Measurements from ENCODE around the gene SNTB2. TPM values are rescaled to one million over a fixed set of nuclear protein-coding genes. Genes with fewer than 3 reads are reported as not detected.
A peak's percentile ranks its signal among the peaks of the same experiment; 100 is the strongest.
"Not testable (repeated sequence)": the region's sequence is repeated elsewhere in the genome, so short reads cannot be mapped to it uniquely, and the experiment has no call there.

SNTB2 gene
- total and polyA plus RNA-seq, 10 of the 15 experiments (the other 5 are each of a cell fraction or from before 2014, with no cell fraction given) = 1.2 to 15.7 (median 5.0) TPM

DNA sequence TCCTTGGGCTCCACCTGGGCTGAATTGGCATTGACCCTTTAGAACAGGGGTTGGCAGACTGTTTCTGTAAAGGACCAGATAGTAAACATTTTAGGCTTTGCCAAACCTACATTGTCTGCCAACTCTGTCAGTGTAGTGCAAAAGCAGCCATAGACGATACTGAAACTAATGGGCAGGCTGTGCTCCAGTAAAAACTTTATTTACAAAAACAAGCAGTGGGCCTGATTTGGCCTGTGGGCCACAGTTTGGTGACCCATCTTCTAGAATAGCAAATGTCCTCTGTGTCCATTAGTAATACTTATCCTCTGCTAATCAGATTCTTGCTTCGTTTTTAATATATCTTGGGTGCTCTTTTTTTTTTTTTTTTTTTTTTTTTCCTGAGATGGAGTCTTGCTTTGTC lies 48.4 kb upstream of the SNTB2 start:
- Histone ChIP-seq H3K4me3 (no peak overlapping the region), H3K4me1 (ENCODE audit: control insufficient read depth, insufficient read depth, low read length) (peaks cover 2% of the 10 kb centered on the region; the same call in 1 of the 2 replicates), H4K20me1 (ENCODE audit: control insufficient read depth, insufficient read depth) (no peaks in the 10 kb centered on the region), H3K36me3 (ENCODE audit: control insufficient read depth in 2 of 2, insufficient read depth in 2 of 2, low read length in 1 of 2) (peaks cover 19 to 29% of the 10 kb centered on the region in 2 experiments), H3K27ac (ENCODE audit: control insufficient read depth, insufficient read depth) (no peak overlapping the region), H3K79me2 (ENCODE audit: control insufficient read depth, insufficient read depth, low read length) (peaks cover 33% of the 10 kb centered on the region), H3K9me3 (replicated peaks; ENCODE audit: control insufficient read depth, insufficient read depth, low read length) (no peaks in the 10 kb centered on the region), H2AFZ (ENCODE audit: control insufficient read depth, low read depth, low read length) (no peak overlapping the region), H3K9ac (ENCODE audit: control insufficient read depth, insufficient read depth, low read length) (no peak overlapping the region), H3K4me2 (ENCODE audit: control insufficient read depth, insufficient read depth) (no peak overlapping the region), H3K27me3 (replicated peaks in 1 of 2; ENCODE audit: control insufficient read depth in 2 of 2, insufficient read depth in 2 of 2, low read length in 1 of 2) (no peaks in the 10 kb centered on the region)
- TF ChIP-seq, protein P1, sequence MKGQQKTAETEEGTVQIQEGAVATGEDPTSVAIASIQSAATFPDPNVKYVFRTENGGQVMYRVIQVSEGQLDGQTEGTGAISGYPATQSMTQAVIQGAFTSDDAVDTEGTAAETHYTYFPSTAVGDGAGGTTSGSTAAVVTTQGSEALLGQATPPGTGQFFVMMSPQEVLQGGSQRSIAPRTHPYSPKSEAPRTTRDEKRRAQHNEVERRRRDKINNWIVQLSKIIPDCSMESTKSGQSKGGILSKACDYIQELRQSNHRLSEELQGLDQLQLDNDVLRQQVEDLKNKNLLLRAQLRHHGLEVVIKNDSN (IDR thresholded peaks at IDR 0.05; ENCODE audit: borderline replicate concordance, extremely low read length, insufficient read depth, low read depth, low read length) = no peak
- no peak for TF ChIP-seq PML (IDR thresholded peaks at IDR 0.05; ENCODE audit: low read length)
- TF ChIP-seq, protein P2, sequence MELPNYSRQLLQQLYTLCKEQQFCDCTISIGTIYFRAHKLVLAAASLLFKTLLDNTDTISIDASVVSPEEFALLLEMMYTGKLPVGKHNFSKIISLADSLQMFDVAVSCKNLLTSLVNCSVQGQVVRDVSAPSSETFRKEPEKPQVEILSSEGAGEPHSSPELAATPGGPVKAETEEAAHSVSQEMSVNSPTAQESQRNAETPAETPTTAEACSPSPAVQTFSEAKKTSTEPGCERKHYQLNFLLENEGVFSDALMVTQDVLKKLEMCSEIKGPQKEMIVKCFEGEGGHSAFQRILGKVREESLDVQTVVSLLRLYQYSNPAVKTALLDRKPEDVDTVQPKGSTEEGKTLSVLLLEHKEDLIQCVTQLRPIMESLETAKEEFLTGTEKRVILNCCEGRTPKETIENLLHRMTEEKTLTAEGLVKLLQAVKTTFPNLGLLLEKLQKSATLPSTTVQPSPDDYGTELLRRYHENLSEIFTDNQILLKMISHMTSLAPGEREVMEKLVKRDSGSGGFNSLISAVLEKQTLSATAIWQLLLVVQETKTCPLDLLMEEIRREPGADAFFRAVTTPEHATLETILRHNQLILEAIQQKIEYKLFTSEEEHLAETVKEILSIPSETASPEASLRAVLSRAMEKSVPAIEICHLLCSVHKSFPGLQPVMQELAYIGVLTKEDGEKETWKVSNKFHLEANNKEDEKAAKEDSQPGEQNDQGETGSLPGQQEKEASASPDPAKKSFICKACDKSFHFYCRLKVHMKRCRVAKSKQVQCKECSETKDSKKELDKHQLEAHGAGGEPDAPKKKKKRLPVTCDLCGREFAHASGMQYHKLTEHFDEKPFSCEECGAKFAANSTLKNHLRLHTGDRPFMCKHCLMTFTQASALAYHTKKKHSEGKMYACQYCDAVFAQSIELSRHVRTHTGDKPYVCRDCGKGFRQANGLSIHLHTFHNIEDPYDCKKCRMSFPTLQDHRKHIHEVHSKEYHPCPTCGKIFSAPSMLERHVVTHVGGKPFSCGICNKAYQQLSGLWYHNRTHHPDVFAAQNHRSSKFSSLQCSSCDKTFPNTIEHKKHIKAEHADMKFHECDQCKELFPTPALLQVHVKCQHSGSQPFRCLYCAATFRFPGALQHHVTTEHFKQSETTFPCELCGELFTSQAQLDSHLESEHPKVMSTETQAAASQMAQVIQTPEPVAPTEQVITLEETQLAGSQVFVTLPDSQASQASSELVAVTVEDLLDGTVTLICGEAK (IDR thresholded peaks at IDR 0.05; ENCODE audit: borderline replicate concordance) = peak; percentile 67
- SMC1A ChIA-PET (ENCODE audit: uncharacterized antibody, unreplicated experiment) = no interaction called here
- no TSS peak for BruUV-seq (replicated peaks)
- in situ Hi-C loops (cut with MboI) = no loop called here
- 84% methylated on average over 2 of the region's 2 CpGs for WGBS (ENCODE audit: insufficient coverage, insufficient replicate concordance, low lambda C conversion rate, missing lambda C conversion rate)
- RAD21 ChIA-PET (ENCODE audit: unreplicated experiment) = no interaction called here
- POLR2A ChIA-PET = no interaction called here
- intact Hi-C loops (cut with micrococcal nuclease; ENCODE audit: unreplicated experiment) = no loop called here
- FAIRE-seq (no peak), ATAC-seq (no peak), DNase-seq (ENCODE audit: low read depth, low spot score) (no peak)
- CTCF ChIA-PET = no interaction called here

DNA sequence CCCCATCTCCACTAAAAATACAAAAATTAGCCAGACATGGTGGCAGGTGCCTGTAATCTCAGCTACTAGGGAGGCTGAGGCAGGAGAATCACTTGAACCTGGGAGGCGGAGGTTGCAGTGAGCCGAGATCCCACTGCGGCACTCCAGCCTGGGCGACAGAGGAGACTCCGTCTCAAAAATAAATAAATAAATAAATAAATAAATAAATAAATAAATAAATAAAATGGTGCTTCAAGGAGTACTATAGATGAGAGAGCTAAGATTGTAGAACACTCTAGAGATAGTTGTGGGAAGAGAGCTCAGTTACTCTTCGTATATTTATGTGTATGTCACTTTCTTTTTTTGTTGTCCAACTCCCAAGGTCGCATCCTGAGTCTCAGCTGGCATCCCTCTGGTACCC lies 47.5 kb upstream of the SNTB2 start:
- H3K9ac ChIP-seq (ENCODE audit: control insufficient read depth, insufficient read depth, low read length); ATAC-seq; RAD21 ChIA-PET (ENCODE audit: unreplicated experiment); in situ Hi-C loops (cut with MboI); H3K4me1 ChIP-seq (ENCODE audit: control insufficient read depth, insufficient read depth, low read length); BruUV-seq (replicated peaks); DNase-seq (ENCODE audit: low read depth, low spot score); H2AFZ ChIP-seq (ENCODE audit: control insufficient read depth, low read depth, low read length); H4K20me1 ChIP-seq (ENCODE audit: control insufficient read depth, insufficient read depth); H3K27ac ChIP-seq (ENCODE audit: control insufficient read depth, insufficient read depth); FAIRE-seq; H3K4me3 ChIP-seq; intact Hi-C loops (cut with micrococcal nuclease; ENCODE audit: unreplicated experiment); H3K4me2 ChIP-seq (ENCODE audit: control insufficient read depth, insufficient read depth); H3K9me3 ChIP-seq (replicated peaks; ENCODE audit: control insufficient read depth, insufficient read depth, low read length); H3K27me3 ChIP-seq (replicated peaks in 1 of 2; ENCODE audit: control insufficient read depth in 2 of 2, insufficient read depth in 2 of 2, low read length in 1 of 2): not testable (repeated sequence)
- Histone ChIP-seq H3K36me3 (ENCODE audit: control insufficient read depth in 2 of 2, insufficient read depth in 2 of 2, low read length in 1 of 2) (peaks cover 19 to 29% of the 10 kb centered on the region in 2 experiments), H3K79me2 (ENCODE audit: control insufficient read depth, insufficient read depth, low read length) (peaks cover 24% of the 10 kb centered on the region)
- POLR2A ChIA-PET = interaction anchor here (0.6 kb wide), 1 partner anchor 233 kb away, joined by 4 read pairs; no protein-coding TSS in a partner anchor
- CTCF ChIA-PET = interaction anchor here (0.7 to 2.7 kb wide), 3 partner anchors 10 to 44 kb away, joined by 3 to 14 read pairs (median 3); no protein-coding TSS in a partner anchor
- SMC1A ChIA-PET (ENCODE audit: uncharacterized antibody, unreplicated experiment) = interaction anchor here (0.8 to 1.5 kb wide), 4 partner anchors 11 to 238 kb away, joined by 3 to 7 read pairs (median 4); no protein-coding TSS in a partner anchor
- WGBS (ENCODE audit: insufficient coverage, insufficient replicate concordance, low lambda C conversion rate, missing lambda C conversion rate) = 95% methylated on average over 7 of the region's 7 CpGs
